PC-9 (cell line): ENCODE measurements around the gene FBXO44. TPM values are rescaled to one million over a fixed set of nuclear protein-coding genes. Genes with fewer than 3 reads are reported as not detected.

Source experiments
- BruUV-seq: library from RNA; stranded (reverse); fragments of 400-500 nt; replicated peaks from 2 replicates; lab custom pipeline; 2021; lab: Mats Ljungman, UMichigan
- CTCF ChIA-PET: fragments of 300-600 bp; sonication (Branson Sonifier 250); formaldehyde crosslinking; loops from one replicate; lab custom pipeline; 2022; ENCODE audit warnings: antibody characterized with exemption; lab: Charles Lee
- POLR2A ChIA-PET: fragments of 300-600 bp; sonication (Branson Sonifier 250); formaldehyde crosslinking; loops from one replicate; lab custom pipeline; 2022; ENCODE audit warnings: antibody characterized with exemption; ENCODE audit not compliant: unreplicated experiment; lab: Charles Lee
- DNase-seq, 2 experiments: peaks; one replicate each; pipeline versions ENCODE4 v3.0.0 to v3.0.0-alpha.2; 2015 to 2022; ENCODE audit warnings: mixed read lengths in 1 of 2
- H2AFZ ChIP-seq: fragments of 200-600 bp; sonication (generic); 2 replicates; pipeline ENCODE4 v1.8.1; 2017; ENCODE audit warnings: antibody characterized with exemption
- H3F3A ChIP-seq: fragments of 200-600 bp; sonication (generic); 2 replicates; pipeline ENCODE4 v1.8.1; 2017; ENCODE audit warnings: antibody characterized with exemption, mild to moderate bottlenecking, low read depth; ENCODE audit not compliant: insufficient read depth
- H3K27ac ChIP-seq: fragments of 200-600 bp; sonication (generic); 2 replicates; pipeline ENCODE4 v1.6.1; 2016; ENCODE audit warnings: mixed run types
- H3K27me3 ChIP-seq: fragments of 200-600 bp; sonication (generic); 2 replicates; pipeline ENCODE4 v1.6.1; 2016; ENCODE audit warnings: low read depth, mixed run types; ENCODE audit not compliant: insufficient read depth
- H3K36me3 ChIP-seq: fragments of 200-600 bp; sonication (generic); 2 replicates; pipeline ENCODE4 v1.6.1; 2016; ENCODE audit warnings: low read depth, mixed run types
- H3K4me1 ChIP-seq: fragments of 200-600 bp; sonication (generic); replicated peaks from 2 replicates; pipeline ENCODE4 v1.6.1; 2016; ENCODE audit warnings: mixed run types; ENCODE audit not compliant: insufficient read depth
- H3K4me2 ChIP-seq: fragments of 200-600 bp; sonication (generic); 2 replicates; pipeline ENCODE4 v1.6.1; 2017; ENCODE audit warnings: mixed run types
- H3K4me3 ChIP-seq: fragments of 200-600 bp; sonication (generic); 2 replicates; pipeline ENCODE4 v1.6.1; 2016; ENCODE audit warnings: mixed run types
- H3K79me2 ChIP-seq: fragments of 200-600 bp; sonication (generic); 2 replicates; pipeline ENCODE4 v1.6.1; 2017; ENCODE audit warnings: low read depth, mixed run types
- H3K9me2 ChIP-seq: fragments of 200-600 bp; sonication (generic); 2 replicates; pipeline ENCODE4 v1.8.1; 2017; ENCODE audit warnings: mild to moderate bottlenecking; ENCODE audit not compliant: insufficient read depth
- H3K9me3 ChIP-seq: fragments of 200-600 bp; sonication (generic); 2 replicates; pipeline ENCODE4 v1.8.1; 2016; ENCODE audit warnings: low read depth; ENCODE audit not compliant: insufficient read depth
- H4K20me1 ChIP-seq: fragments of 200-600 bp; sonication (generic); 2 replicates; pipeline ENCODE4 v1.8.1; 2017; ENCODE audit not compliant: insufficient read depth
- CTCF ChIP-seq: fragments of 200-600 bp; sonication (generic); conservative IDR thresholded peaks from 2 replicates; pipeline ENCODE4 v1.6.1; 2017; ENCODE audit warnings: mixed run types, antibody characterized with exemption, mild to moderate bottlenecking, moderate library complexity
- EZH2 ChIP-seq: fragments of 200-600 bp; sonication (generic); IDR thresholded peaks from 2 replicates; pipeline ENCODE4 v1.8.0; 2017; ENCODE audit warnings: antibody characterized with exemption, low read depth
- intact Hi-C: fragments of 100-400 bp; cut with micrococcal nuclease; formaldehyde crosslinking; loops from one replicate; pipeline ENCODE4 v1.10.0; 2022; ENCODE audit not compliant: unreplicated experiment
- total RNA-seq: library from RNA; stranded (reverse); gene quantifications from 2 replicates; pipeline ENCODE4 v1.2.3, GENCODE V29; 2021

Gene FBXO44
- total RNA-seq, 1 experiment from 2014 or later = 31.9 TPM

DNA sequence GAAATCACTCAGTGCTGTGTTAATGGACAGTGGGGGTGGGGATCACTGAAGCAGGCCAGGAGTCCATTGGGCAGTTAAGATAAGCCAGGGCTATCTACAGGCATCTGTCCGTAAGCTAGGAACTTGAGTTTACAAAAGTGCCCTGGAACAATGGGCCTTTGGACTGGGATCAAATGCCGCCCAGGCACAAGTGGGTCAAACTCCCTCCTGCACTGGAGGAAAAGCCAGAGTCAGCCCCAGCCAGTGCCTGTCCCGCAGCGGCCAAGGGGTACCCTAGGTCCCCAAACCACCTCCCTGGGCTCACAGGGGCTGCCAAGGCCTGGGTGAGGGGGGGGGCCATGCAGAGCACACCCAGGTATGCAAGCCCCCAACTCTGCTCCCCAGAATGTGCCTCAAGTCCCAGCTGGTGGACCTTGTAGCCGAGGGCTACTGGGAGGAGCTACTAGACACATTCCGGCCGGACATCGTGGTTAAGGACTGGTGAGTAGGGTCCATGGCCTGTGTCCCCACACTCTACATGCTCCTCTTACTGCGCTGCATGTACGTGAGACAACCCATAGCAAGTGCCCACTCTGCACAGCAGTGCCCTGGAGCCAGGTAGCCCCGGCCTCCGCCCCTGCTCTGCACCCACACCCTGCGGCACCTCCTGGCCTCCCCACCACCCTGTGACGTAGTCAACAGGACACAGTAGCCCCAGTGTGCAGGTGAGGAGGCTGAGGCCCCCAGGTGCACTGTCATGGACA, 17.0 kb downstream of the FBXO44 start:
- Histone ChIP-seq H3F3A (no peaks in the 10 kb centered on the region), H3K4me2 (no peak overlapping the region), H3K4me3 (no peak overlapping the region), H3K79me2 (no peaks in the 10 kb centered on the region), H3K4me1 (no peaks in the 10 kb centered on the region), H3K36me3 (no peaks in the 10 kb centered on the region), H3K27me3 (no peaks in the 10 kb centered on the region), H3K9me3 (no peaks in the 10 kb centered on the region), H3K27ac (no peak overlapping the region), H4K20me1 (no peaks in the 10 kb centered on the region), H2AFZ (no peak overlapping the region), H3K9me2 (no peaks in the 10 kb centered on the region)
- no peak for DNase-seq
- ChIA-PET POLR2A (no interaction called here), CTCF (no interaction called here)
- TF ChIP-seq EZH2 = no peak
- no peak for TF ChIP-seq CTCF
- BruUV-seq = no TSS peak
- intact Hi-C loops = no loop called here

GRCh38 chr1:11673089-11673769, 18.6 kb downstream of the FBXO44 start:
- ChIA-PET POLR2A (no interaction called here), CTCF (no interaction called here)
- Histone ChIP-seq H2AFZ (no peak overlapping the region), H3K79me2 (no peaks in the 10 kb centered on the region), H3K4me3 (no peak overlapping the region), H3K4me1 (no peaks in the 10 kb centered on the region), H3K4me2 (no peak overlapping the region), H3K27me3 (no peaks in the 10 kb centered on the region), H4K20me1 (no peaks in the 10 kb centered on the region), H3K9me3 (no peaks in the 10 kb centered on the region), H3K9me2 (no peaks in the 10 kb centered on the region), H3K27ac (no peak overlapping the region), H3F3A (no peaks in the 10 kb centered on the region), H3K36me3 (no peaks in the 10 kb centered on the region)
- intact Hi-C loops = no loop called here
- TF ChIP-seq EZH2 = no peak
- no peak for TF ChIP-seq CTCF
- BruUV-seq = no TSS peak
- no peak for DNase-seq

GRCh38 chr1:11674488-11674887, 19.8 kb downstream of the FBXO44 start:
- ChIA-PET CTCF (interaction anchor here (0.6 kb wide), 1 partner anchor 21 kb away, joined by 3 read pairs; no protein-coding TSS in a partner anchor), POLR2A (no interaction called here)
- no peaks in the 10 kb centered on the region for H3K9me2 ChIP-seq
- TF ChIP-seq CTCF (no peak), EZH2 (no peak)
- no peak overlapping the region for H3K27ac ChIP-seq
- H2AFZ ChIP-seq = no peak overlapping the region
- H3K27me3 ChIP-seq = no peaks in the 10 kb centered on the region
- H3K9me3 ChIP-seq = no peaks in the 10 kb centered on the region
- no peak overlapping the region for H3K4me3 ChIP-seq
- intact Hi-C loops = no loop called here
- no peak overlapping the region for H3K4me2 ChIP-seq
- no peaks in the 10 kb centered on the region for H3K4me1 ChIP-seq
- no TSS peak for BruUV-seq
- DNase-seq = no peak
- H3K79me2 ChIP-seq = no peaks in the 10 kb centered on the region
- no peaks in the 10 kb centered on the region for H4K20me1 ChIP-seq
- no peaks in the 10 kb centered on the region for H3K36me3 ChIP-seq
- H3F3A ChIP-seq = no peaks in the 10 kb centered on the region
